Stimulated activated naive CD8-positive, alpha-beta T cell treated with anti-CD3 and anti-CD28 coated beads, Interleukin-15, Interleukin-2, amounts not matched to agents 100 U/mL and 50 U/mL, for 24 hours (primary cell): ENCODE data around the gene ABCA7.
A peak's percentile ranks its signal among the peaks of the same experiment; 100 is the strongest.
"Not testable (repeated sequence)": the region's sequence is repeated elsewhere in the genome, so short reads cannot be mapped to it uniquely, and the experiment has no call there.

Experiments
- ATAC-seq: fragments of 150-1000 bp; cut with Tn5 transposase; one replicate; pipeline ENCODE4 v1.10.0; 2021
- DNase-seq: peaks from one replicate; pipeline ENCODE4 v3.0.0; 2021

ABCA7 gene

DNA sequence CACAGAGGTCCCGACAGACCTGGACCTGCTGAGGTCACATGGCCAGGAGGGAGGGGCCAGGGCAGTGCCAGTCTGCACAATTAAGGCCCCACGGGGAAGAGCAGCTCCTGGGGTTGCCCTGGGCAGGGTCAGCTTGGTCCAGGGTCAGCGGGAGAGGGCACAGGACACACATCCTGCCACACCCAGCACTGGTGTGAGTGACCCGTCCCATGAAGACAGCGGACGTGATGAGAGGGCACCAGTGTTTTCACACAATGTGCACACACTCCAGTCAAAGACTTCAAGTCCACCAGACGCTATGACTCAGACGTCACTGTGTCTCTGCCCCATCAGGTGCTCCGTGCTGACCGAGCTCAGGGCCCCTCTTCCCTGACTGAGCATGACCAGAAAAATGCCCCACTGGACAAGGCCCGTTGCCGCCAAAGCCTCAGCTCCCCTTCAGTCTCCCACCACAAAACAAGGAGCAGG, 23.2 kb upstream of the ABCA7 start:
- DNase-seq (no peak), ATAC-seq (no peak)

DNA sequence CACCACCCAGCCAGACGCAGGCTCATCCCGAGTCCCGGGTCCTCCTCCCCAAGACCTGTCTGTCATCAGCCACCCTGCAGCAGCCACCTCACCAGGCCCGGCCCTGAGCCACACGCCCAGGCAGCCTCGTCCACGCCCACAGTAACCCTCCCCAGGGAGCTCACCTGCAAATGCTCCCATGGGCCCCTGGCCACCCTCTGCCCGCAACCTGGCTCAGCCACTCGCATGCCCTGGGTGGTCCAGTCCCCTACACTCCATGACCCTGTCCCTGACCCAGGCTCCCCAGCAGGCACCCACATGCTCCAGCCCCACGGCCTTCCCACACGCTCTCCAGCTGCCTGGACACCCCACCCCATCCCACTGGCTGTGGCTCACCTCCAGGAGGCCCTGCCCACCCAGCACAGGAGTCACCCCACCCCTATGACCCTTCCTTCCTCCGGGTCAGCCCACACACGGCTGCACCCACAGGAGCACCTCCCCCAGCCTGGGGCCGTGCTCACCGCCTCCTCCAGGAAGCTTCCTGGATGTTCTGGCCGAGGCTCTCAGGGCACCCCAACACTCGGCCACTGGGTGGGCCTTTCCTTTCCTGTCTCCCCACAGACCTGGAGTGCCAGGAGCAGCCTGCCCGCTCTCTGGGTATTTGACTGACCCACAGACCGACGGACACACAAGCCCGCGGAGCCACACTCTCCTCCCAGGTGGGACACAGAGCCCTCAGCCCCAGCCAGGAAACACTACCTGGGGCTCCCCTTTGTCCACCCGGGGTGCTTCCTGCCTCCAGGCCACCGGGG, 22.6 kb upstream of the ABCA7 start:
- DNase-seq: no peak
- ATAC-seq: no peak

DNA sequence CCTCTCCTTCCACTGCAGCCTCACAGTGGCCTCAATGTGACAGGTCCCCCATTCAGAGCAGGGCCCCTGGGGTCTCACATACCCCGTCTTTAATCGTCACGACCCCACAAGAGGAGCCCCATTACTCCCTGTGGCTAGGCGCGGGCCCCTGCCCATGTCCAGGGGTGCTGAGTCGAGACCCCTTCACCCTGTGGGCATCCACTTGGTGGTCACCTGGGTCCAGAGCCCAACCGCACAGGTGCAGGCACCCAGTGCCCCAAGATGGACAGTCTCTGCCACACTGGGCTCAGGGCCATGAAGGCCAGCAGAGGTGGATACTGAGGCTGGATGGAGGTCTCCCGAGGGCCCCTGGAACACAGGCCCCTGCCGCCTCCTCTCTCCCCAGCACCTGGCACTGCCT, 22.0 kb upstream of the ABCA7 start:
- DNase-seq: no peak
- no peak for ATAC-seq

DNA sequence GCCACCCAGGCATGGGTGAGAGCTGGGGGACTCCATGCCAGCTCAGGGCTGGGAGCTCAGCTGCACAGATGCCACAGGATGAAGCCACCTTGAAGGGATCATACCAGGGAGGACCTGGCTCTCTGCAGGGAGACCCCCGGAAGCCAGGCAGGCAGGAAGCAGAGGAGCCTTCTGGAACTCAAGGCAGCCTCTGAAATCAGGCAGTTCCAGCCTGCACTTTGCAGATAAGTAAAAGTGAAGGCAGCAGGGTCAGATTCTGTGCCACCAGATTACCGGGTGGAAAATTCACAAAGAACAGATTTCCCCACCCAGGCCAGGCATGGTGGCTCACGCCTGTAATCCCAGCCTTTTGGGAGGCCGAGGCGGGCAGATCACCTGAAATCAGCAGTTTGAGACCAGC, 21.5 kb upstream of the ABCA7 start:
- ATAC-seq: no peak
- DNase-seq: no peak

DNA sequence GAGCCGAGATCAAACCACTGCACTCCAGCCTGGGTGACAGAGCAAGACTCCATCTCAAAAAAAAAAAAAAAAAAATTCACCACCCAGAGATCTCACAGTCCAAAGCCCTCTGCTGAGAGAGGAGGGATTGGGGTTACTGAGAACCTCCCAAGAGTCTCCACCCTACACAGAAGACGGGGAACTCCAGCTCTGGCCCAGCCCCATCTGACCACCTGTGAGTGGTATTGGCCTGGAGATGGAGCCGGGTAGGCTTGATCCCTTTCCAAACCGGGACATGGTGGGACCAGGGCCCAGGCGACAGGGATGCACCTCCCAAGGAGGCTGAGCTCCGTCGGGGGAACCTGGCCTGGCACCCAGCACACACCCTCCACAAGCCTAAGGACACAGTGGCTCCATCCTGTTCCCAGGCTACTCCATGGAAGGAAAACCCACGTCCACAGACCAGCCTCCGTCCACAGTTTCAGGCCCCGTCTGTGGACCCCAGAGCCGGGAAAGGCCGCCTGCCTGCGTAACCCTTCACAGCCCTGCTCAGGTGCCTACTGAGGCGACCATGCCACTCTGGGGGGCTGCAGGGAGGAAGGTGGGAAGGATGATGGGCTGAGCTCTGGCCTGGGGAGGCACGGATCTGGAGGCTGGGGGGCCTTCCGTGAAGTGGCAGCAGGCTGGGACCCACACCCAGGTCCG, 20.8 kb upstream of the ABCA7 start:
- no peak for DNase-seq
- no peak for ATAC-seq

DNA sequence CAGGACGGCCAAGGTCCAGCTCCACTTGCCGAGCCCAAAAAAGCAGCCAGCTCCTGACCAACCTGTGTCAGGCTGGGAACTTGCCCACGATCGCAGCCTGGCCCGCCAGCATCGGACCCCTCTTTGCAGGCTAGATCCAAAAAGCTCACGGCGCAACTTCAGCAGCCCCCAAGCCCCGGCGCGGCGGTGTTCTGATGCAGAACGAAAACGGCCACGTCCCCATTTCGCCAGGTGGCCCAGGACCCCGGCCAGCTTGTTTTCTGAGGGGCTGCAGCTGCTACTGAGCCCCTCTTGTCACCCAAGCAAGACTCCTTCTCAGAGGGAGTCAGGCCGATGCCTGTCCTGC, 20.3 kb upstream of the ABCA7 start:
- DNase-seq: no peak
- no peak for ATAC-seq

DNA sequence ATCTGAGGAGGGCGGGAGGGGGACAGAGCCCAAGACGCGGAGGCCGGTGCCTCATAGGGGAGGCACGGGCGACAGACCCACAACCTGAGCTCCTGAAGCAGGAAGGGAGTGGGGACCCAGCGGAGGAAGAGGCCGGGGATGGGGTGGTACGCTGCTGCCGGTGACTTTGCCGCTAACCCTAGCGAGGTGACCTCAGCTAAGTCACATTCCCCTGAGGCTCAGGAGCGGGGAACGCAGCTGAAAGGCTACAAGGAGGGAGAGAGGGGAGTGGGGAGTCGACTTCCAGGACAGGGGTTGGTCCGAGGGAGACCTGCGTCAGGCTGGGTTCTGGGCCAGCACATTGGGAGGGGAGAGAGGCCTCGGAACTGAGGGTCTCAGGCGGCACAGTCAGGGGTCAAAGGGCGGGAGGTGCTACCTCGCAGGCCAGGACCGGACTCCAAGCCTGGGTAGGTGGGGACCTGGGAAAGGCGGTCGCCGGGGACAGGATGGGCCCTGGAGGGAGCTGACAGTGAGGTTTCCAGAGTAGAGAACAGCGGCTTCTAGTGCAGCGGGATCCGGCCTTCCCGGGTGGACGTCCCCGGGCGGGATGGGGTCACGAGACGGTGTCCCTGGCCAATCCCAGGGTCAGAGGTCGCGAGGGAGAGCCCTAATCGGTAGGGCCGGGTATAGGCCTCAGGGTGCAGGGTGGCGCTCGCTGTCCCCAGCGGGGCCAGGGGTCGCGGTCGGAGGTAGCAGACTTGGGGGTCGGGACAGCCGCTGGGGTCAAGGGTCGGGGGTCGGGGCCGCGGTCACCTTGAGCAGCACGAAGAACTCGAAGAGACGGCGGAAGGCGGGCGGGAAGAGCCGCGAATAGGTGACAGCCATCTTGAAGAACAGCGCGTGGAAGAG, 19.7 kb upstream of the ABCA7 start:
- ATAC-seq (no peak), DNase-seq (peak; percentile 40)

DNA sequence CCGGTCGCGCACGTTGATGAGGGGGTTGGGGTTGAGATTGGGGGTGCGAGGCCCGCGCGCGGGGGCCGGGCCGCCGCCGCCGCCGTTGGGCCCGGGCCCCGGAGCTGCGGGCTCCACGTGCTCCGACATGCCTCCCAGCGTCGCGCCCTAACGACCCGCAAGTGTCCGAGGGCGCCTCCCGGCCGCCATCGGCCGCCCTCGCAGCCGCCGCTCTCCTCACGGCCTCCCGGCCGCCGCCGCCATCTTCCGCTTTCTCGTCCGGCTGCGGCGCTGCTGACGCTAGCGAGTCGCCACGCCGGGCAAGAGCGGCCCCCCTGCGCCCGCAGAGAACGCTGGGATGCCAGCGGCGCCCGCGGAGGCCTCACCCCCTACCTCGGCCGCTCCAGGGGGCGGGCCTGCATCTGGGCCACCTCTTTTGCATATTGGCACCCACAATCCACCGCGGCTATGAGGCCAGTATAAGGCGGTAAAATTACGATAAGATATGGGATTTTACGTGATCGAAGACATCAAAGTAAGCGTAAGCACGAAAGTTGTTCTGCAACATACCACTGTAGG, 19.0 kb upstream of the ABCA7 start, which contains the start of gene TMEM259:
Gene TMEM259, minus strand, starts transcription at position 256 of the 558 bp plus-strand sequence. Its CDS starts 127 bp downstream, at position 129.
- peak; percentile 98 for DNase-seq
- peak; percentile 94 for ATAC-seq

DNA sequence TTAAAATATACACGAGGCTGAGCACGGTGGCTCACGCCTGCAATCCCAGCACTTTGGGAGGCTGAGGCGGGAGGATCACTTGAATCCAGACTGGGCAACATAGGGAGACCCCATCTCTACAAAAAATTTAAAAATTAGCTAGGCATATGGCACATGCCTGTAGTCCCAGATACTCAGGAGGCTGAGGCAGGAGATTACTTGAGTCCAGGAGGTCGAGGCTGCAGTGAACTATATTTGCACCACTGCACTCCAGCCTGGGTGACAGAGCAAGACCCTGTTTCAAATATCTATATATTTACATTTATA, 16.1 kb upstream of the ABCA7 start:
- not testable (repeated sequence) for DNase-seq, ATAC-seq

DNA sequence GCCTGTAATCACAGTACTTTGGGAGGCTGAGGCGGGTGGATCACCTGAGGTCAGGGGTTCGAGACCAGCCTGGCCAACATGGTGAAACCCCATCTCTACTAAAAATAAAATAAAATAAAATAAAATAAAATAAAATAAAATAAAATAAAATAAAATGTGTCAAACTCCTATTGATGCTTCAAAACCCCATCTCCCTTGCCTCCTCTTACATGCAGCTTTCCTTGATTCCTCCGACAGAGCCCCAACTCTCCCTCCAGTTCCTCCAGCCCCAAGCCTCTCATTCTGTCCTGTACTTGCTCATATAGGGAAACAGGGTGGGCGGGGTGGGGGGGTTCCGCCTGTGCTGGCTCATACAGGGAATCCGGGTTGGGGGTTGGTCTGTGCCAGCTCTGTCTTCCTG, 14.8 kb upstream of the ABCA7 start:
- not testable (repeated sequence) for DNase-seq, ATAC-seq

DNA sequence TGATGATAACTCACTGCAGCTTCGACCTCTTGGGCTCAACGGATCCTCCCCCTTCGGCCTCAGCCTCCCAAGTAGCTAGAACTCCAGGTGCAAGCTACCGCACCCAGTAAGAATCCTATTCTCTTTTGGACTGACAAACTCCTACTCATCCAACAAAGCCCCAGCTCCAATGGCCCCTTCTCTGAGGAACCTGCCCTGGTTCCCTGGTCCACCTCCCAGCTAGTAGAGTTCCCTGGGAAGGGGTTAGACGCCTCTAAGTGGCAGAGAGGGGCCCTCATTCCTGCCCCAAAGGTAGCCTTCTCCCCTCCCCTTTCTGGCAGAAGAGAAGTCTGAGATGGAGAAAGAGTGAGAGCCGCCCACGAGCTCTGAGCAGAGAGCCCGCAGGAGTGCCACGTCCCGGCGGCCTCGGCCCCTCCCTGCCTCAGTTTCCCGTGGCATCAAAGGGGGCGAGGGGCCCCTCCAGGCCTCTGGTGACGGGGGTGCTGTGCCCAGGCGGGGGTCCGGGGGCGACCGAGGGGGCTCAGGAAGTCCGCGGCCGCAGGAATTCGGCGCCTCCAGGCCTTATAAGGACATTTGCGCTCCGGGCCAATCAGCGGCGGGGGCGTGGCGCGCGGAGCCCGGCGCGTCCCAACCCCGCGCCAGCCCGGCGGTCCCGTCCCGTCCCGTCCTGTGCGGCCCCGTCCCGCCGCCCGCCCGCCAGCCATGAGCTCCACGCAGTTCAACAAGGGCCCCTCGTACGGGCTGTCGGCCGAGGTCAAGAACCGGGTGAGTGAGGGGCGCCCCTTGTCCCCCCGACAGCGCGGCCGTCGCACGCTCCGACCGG, 13.7 kb upstream of the ABCA7 start, which contains the start of gene CNN2:
Gene CNN2, plus strand, starts transcription at position 649 of the 823 bp plus-strand sequence. Its CDS starts 54 bp downstream, at position 703.
- ATAC-seq: peak; percentile 66
- peak; percentile 81 for DNase-seq

DNA sequence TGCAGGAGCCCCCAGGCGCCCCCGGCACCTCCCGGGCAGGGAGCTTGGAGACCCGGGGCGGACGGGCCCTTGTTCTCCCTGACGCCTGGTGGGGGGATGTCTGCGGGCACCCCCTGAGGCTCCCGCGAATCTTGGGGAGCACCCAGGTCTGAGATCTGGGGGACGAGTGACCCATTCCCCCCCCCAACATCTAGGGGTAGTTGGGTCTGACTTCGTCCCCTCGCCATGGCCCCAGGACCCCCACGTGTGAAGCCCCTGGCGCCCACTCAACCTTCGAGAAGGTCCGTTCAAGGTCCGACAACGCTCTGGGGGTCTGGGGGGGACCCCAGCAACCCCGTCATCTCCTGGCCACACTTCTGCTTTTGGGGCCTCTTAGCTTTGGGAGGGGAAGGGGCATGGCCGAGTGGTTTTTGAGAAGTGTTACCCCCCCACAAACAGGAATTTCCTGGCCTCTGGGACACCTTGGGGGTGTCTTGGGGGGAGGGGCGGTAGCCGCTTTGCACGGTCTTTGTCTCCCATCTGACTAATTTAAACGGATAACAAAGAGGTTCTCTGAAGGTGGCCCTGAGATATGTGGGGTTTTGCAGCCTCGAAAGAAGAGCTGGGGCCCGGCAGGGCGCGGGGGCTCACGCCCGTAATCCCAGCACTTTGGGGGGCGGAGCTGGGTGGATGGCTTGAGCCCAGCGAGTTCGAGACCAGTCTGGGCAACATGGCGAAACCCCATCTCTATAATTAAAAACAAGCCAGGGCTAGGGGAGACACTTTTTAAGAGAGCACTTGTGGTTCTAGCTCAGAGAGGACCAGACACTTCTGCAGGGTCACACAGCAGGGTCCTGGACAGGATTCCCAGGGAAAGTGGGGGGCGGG, 12.9 kb upstream of the ABCA7 start:
- ATAC-seq: peak; percentile 20
- DNase-seq: peak; percentile 56

DNA sequence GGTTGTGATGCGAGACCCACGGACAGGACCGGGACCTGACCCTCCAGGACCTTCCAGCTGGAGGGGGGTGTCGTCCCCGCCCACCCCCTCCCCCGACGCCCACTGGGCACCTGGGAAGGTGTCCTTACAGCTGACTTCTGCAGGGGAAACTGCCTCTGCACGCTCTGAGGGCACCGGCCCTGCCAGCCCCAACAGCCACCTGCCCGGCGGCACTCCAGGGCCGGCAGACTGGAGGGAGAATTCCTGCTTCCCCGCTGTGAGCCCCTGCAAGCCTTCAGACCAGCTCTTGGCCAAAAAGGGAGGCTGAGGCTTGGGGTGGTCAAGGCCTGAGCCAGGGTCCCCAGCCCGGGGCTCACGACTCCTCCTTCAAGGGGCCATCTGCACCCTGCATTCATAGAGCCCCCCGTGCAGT, 12.3 kb upstream of the ABCA7 start:
- no peak for ATAC-seq
- DNase-seq: no peak

DNA sequence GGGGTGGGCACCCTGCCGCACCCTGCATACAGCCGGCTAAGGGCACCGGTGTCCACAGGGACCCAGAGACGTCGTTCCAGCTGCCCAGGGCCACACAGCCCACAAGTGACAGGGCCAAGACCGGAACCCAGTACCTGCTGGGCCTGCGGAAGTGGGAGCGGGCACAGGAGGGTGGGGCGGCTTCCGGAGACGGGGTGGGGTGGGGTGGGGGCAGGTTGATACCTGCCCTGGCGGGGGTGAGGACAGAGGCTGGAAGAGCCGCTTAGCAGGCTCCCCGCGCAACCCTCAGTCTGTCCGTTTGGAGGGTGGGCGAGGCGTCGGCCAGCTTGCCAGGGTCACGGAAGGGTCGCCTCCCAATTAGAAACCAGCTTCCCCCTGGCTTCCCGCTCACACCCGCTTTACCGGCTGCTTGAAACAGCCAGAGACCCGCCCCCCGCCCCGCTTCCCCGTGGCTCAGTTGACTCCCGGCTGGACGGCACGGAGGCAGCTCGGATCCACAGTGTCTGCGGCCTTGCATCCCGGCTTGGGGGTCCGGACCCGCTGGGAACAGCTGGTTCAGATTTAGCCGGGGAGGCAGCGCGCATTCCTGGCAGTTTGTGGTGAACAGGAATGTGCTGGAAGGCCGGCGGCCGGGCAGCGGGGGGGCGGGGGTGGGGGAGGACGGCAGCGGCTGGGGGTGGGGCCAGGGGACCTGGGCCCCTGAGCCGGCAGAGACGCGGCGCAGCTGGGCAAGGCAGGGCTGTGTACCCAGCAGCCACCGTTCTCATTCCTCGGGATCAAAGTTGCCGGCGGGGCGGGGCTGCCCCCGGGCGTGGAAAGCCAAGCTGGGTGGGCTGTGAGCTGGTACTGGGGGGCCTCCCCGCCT, 11.6 kb upstream of the ABCA7 start:
- DNase-seq (peak; percentile 62), ATAC-seq (peak; percentile 40)

DNA sequence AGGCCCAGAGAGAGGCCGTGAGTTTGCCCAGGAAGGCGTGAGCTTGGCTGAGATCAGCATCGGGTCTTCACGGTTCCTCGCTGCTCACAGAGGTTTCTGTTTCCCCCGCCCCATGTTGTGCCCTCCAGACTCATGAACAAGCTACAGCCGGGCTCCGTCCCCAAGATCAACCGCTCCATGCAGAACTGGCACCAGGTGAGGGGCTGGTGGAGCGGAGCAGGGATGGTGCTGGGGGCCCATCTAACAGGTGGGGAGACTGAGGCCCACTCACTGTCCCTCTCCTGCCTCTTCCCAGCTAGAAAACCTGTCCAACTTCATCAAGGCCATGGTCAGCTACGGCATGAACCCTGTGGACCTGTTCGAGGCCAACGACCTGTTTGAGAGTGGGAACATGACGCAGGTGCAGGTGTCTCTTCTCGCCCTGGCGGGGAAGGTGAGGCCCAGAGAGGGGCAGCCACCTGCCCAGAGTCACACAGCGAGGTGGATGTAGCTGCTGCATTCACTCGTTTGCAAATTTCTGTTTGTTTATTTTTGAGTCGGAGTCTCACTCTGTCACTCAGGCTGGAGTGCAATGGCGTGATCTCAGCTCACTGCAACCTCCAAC, 7.5 kb upstream of the ABCA7 start:
- no peak for DNase-seq
- ATAC-seq: no peak

DNA sequence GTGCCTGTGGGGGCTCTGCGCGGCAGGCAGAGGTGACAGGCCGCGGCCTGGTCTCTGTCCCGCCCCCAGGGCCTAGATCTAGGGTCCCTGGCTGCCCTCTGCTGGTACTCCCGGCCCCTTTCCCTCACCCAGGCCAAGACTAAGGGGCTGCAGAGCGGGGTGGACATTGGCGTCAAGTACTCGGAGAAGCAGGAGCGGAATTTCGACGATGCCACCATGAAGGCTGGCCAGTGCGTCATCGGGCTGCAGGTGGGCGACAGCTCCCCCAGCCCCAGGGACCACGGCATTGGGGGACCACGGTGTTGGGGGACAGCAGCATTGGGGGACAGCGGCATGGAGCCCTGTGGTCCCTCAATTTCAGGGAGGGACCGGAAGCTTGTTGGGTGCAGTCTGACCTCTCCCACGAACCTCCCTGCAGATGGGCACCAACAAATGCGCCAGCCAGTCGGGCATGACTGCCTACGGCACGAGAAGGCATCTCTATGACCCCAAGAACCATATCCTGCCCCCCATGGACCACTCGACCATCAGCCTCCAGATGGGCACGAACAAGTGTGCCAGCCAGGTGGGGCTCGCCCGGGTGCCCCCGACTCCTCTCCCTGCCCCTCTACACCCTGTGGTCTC, 3.8 kb upstream of the ABCA7 start:
- DNase-seq (no peak), ATAC-seq (no peak)

DNA sequence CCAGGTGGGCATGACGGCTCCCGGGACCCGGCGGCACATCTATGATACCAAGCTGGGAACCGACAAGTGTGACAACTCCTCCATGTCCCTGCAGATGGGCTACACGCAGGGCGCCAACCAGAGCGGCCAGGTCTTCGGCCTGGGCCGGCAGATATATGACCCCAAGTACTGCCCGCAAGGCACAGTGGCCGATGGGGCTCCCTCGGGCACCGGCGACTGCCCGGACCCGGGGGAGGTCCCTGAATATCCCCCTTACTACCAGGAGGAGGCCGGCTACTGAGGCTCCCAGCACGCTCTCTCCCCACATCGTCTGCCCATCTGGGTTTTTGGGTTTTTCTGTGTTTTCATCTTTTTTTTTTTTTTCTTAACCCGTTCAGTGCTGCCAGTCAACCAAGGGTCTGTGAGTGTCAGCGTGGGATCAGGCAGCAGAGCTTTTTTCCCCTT, 2.3 kb upstream of the ABCA7 start:
- ATAC-seq: no peak
- DNase-seq: no peak

DNA sequence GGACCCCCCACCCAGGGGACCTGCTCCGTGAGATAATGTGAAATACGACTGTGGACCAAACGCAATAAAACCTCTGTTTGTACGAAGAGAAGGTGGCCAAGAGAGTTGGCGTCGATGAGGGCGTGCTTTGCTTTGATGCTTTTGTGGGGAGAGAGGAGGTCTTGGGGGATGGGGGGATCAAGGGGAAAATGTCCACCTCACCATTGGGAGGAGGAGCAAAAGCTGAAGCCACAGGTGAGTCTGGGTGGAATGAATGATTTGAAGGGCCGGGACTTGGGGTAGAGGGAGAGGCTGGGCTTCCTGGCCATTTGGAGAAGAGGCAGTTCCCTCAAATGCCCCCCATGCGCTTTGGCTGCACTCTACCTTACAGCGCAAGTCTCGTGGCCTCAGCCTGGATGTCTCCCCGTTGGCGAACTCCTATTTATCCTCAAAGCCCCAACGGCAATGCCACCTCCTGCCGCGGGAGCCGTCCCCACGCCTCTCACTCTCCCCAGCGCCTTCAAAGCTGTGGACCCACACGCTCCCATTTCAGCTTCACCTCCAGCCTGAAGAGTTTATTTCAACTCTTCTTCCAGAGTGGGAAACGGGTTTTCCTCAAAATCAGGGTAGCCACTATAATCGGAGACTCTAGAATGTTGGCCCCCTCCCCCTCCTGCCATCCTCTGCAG, 795 bp upstream of the ABCA7 start:
- DNase-seq: no peak

More for the DNA sequence above, 795 bp upstream of the ABCA7 start:
- ATAC-seq: no peak
